ENCODE measurements around the gene LRRC52.

Gene LRRC52, protein sequence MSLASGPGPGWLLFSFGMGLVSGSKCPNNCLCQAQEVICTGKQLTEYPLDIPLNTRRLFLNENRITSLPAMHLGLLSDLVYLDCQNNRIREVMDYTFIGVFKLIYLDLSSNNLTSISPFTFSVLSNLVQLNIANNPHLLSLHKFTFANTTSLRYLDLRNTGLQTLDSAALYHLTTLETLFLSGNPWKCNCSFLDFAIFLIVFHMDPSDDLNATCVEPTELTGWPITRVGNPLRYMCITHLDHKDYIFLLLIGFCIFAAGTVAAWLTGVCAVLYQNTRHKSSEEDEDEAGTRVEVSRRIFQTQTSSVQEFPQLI

DNA sequence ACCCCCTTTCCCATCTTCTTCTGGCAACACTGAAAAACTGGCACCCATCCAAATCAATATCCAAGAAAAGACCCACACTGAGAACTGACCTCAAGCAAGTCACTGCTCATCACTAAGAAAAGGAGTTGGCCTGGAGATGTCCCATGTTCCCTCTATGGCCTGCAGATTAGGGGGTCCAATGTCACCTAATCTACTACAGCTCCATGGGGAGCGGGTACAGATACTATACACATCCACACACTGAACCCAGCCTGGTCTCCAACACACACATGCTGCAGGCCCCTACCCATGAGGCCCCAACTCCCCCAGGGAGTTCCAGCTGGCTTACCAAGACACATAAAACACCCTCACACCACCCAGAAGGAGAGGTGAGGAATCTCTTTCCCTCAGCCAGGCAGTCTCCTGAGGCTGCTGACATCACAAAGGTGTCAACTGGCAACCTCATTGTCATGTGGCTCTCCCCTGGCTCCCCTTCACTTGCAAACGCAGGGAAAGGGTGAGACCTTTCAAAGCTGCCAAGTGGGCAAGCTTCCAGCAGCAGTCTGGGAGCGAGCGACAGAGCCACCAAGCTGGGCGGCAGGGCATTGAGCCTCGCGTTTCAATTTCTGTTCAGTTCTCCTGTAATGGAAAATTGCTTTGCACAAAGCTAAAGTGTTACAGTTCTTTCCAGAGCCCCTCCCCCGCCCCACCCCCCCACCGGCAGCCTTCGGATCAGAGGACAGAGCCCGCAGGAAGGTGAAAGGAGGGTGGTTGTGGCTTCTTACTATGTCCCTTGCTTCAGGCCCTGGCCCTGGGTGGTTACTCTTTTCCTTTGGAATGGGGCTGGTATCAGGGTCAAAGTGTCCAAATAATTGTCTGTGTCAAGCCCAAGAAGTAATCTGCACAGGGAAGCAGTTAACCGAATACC is at the start of gene LRRC52:
TSS of gene LRRC52 (plus strand) at position 469 of the 907 bp plus-strand sequence. CDS start at position 766, 297 bp downstream.
- DNase-seq, result peak; percentile 88

DNA sequence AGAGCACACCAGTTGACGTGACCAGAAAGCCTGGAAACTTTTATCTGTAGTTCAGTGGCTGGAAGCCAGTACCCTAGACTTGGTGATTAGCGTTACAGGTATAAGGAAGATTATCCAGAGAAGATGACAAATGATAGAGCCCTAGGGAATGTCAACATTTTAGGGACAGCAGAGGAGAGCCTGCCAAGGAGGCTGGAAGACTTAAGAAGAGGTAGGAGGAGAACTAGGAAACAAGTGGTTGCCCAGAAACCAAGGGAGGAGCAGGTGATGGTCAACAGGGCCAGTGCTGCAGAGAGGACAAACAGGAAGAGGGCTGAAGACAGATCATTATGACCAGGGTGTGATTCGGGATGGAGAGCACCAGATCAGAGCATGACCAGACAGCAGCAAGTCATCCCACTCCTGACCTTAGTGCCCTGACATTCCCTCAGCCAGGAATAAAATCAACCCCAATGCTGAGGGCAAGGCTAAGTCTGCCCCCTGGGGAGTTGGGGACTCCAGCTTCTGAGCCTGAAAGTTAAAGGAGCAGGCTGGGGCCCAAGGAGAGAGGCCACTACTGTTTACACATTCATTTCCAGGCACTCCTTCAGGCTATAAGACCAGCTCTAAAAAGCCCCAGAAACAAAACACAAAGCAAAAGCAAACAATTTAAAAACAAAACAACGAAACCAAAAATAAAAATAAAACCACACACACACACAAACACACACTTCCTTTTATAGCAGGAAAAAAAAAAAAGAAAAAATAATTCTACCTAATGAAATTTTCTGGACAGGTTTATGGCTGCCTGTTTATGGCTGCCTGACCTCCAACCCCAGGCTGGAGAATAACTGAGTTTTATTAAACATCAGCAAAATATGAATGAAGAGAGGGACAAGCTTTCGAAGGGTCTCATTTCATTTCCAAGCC is 48.6 kb upstream of the LRRC52 start:
- DNase-seq, result no peak

DNA sequence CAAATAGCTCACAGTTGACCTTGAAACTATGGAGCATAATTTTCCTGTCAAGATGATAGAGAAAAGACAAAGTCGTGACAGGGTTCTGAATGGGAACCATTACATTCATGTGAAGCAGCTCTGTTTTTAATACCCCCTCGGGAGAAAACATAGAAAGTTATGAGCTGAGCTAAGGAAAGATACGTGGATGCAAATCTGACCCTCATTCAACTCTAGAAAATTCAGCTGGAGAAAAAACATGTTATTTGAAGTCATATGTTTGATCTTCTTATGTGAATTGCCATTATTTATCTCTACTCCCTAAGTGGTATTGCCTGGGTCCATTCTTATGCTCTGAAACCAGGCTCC is 48.0 kb upstream of the LRRC52 start:
- DNase-seq, result no peak

DNA sequence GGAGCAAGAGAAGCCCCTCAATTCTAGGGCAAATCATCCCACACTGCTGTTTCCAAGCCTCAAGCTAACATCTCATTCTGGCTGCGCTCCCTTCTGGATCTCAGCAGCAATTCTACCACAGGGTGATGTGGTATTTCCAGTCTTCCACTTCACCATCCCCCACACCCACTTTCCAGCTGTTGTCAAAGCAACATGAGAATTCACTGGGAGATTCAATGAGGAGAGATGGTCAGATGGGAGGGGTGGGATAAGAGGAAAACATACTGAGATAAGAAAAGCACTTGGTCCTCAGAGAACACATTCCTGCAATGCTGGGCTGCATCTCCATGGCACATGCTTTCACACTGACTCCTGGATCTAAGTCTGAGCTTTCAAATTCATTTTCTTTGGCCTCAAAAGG is 47.3 kb upstream of the LRRC52 start:
- DNase-seq, result no peak

DNA sequence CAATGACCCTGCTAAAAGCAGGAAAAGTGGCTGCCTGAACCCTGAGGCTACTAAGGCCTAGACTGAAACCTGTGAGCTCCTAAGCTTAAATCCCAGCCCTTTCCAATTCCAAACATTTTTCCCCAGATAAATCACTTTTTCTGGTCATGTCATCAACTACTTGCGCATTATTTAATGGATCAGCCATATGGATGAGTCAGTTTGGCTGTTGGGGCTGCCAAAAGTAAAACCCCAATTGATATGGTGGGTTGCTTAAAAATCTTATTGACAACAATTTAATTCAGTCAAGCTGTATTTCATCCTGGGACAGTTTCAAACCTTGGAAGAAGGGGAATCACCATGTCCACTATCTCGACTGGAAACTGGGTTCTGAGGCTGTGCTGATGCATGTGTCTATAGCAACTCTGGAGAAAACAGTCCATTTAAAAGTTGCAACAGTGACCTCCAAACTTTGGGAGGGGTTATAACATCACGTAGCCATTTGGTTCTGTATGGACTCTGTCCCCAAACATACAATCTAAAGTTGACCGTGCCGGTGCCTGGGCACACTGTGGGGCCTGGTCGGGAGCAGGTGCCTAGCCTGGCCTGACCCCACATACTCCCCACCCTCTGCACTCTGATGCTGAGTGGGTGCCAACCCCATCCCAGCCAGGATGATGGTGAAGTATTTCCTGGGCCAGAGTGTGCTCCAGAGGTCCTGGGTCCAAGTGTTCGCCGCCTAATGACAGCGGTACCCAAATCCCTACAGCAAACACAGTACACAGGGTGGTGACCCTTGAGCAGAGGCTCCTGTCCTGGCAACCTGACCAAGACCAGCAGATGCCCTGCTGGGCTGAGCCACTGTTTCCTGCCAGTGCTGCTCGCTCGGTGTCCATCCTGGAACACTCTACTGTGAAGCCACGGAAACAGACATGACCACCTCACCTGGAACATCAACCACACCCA is 46.5 kb upstream of the LRRC52 start:
- DNase-seq, result no peak

DNA sequence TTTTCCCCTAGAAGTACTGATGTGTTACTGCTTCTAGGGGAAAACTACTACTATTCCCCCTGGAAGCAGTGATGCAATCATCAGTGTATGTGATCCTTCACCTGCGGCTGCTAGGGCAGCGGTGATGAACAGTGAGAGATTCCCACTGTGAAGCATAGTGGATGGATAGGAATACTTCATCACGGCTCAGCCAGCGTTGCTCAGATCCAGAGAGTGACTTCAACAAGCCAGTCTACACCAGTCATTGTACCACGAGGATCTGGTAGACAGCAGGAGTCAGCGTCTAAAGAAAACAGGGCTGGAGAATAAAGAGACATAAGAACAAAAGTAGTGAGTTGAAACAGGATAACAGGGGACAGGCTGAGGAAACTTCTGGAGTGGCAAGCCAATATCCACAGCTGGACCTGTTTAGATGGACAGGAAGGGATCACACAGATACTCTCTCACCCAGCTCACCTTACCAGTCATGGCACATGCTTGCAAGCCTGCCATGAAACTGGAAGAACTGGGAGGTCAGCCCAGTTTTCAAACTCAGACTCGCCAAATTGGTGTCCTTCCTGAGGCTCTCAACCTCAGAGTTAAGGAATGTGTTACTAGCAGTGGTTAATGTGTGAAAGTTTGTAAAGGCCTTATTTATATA is 42.4 kb upstream of the LRRC52 start:
- DNase-seq, result no peak

DNA sequence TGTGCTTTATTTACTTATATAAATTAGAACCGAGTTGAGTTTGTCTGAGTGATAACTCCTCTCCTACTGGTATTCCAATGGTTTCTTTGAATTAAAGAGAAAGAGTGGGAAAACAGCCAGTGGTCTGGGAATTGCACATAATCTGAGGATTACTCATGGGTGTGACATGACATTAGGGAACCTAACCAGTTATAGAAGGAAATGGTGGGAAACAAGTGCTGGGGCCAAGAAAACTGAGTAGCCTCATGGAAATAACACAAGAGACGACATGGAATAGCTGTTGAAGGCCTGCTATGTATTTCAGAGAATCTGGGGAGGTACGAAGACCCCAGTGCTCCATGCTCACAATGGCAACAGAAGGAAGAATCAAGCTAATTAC is 41.8 kb upstream of the LRRC52 start:
- no peak for DNase-seq

DNA sequence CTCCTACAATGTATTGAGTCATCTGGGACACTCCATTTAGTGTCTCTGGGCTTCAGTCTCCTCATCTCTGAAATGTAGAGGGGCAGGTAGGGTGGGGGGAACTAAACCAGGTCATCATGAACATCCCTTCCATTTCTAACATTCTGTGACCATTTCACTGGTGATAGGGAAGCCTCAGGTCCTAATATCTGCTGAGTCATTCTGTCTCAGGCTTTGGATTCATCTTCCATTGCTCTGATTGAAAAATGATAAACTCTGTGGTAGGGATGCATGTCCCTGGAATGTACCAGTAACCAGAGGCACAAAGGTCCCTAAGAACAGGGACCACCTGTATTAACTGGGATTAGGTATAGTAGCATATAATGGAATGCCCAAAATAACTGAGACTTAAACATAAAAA is 36.2 kb upstream of the LRRC52 start:
- no peak for DNase-seq

DNA sequence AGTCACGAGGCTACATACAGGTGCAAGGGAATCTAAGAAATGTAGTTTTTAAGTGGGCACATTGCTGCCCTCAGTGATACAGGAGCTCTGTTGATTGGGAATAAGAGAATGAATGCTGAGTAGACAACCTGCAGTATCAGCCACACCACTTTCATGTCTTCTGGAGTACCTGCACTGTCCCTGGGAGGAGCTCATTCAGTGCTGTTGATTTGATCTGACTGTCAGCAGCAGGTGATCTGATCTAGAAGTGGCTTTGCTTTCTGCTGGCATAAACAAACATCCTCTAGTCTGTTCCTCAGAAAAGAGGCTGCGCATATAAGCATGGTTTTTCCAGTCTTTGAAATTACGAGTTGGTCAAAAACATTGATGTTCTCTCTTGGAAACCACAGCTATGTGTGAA is 35.5 kb upstream of the LRRC52 start:
- no peak for DNase-seq

DNA sequence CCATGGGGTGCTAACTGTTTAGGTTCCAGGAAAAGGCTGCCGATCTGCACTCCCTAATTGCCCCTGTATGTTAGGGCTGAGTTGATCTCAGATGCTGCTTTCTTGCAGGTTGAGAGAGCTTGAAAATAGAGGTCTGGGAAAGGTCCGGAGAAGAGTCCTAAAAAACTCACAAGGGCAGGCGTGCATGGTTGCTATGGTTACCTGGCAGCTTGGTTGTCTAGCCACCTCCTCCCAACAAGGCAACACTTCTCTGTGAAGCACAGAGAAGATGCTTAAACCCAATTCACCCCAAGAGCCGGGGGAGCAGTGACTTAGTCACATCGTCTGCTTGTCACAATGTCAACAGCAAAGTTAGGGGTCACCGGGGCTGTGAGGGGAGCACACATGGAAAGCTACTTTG is 31.0 kb upstream of the LRRC52 start:
- DNase-seq, result no peak

DNA sequence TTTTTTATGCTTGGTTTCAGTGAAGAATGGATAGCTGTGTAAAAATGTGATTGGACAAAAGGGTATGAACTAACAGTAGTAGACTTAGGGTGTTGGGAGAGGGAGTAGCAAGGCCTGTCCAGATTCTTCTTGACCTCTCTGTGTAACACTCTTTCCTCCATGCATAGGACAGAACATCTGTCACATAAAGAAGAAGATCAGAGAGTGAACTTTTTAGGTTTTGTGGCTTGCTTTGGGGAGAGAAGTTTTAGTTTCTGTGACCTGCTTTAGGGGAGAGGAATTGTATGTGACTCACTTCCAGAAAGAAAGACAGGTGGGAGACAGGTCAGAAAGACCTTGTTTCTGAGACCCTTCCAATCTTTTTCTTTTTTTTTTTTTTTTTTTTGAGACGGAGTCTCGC is 27.3 kb upstream of the LRRC52 start:
- DNase-seq, result no peak

DNA sequence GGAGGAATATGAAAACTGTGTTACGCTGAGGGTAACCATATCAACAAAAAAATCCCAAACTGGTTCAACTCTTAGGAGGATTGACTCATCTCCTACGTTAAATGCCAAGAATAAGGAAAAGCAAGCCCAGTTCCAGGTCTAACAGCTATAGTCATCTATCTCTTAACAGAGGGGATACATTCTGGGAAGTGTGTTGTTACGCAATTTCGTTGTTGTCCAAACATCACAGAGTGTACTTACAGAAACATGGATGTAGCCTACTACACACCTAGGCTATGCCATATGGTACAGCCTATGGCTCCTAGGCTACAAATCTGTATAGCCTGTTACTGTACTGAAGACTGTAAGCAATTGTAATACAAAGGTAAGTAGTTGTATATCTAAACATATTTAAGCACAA is 23.2 kb upstream of the LRRC52 start:
- DNase-seq, result no peak

DNA sequence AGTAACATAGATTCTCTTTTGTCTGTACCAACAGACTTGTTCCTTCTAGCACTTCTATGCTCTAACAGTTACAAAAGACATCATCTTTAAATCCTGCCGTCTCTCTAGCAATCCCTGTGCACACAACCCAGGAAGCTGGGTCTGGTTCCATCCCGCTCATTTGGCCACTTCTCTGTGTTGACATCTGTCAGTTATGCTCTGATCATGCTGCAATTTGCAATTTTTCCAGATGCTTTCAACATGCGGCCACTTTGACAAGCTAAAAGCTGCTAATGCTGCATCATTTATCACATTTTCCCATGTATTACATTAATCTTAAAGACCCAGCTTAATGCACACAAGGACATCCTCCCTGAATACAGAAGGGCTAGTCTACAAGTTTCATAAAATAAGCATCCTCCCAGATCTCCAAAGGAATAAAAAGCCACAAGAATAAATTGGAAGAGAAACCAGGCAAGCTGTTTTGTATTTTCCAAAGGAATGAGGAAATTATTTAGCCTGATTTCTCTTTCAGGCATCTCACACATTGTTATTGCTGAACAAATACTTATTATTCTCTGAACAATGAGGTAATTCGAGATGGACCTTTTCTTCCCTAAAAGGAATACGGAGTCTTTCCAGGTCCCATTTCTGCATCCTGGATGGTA is 19.0 kb upstream of the LRRC52 start:
- DNase-seq, result no peak

DNA sequence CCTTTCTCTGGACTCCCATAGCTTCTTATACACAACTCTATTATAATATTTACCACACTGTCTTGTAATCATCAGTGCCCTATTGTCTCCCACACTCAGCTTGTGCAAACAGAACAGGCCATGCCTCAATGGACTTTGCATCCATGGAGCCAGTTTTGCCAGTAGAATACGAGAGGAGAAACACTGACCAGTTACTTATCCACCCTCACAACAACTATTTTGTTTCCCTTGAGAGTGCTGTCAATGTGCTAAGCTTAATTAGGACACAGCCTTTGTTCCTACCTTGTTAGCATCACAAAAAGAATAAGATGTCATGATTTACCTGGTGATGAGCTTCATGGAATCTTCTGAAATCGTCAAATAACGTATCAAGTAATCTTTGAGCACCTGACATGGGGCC is 18.1 kb upstream of the LRRC52 start:
- DNase-seq, result no peak

DNA sequence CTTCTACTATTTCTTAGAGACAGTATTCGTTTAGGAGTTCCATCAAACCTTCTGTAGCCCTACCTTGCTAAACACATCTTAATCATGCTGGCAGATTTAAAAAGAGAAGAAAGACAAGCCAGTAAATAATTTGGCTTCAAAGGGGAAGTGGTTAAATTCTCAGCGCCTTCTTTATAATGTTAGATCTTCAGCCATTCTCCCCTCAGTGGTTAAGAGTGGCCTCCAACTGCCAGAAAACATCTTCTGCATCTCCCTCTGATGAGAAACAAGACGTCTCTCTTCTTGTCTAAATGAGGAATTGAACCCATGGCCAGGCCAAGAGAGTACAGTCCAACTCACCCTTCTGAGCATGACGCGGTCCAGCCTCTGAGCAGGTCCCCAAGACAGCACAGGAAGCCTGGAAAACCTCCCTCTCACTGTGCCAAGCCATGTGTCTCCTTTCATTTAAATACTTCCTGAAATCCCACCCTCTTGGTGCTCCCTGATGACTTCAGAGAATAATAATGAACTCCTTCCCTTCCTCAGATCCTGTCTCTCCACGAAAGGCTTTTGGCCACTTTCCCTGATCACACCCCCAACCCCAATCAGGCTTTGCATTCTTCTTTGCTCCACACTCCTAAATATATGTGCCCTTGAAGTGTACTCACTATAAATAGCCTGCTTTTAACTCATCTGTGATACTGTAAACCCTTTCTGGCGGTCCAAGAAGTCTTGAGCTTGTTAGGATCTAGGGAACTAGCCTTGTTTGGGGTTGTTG is 16.4 kb upstream of the LRRC52 start:
- no peak for DNase-seq

DNA sequence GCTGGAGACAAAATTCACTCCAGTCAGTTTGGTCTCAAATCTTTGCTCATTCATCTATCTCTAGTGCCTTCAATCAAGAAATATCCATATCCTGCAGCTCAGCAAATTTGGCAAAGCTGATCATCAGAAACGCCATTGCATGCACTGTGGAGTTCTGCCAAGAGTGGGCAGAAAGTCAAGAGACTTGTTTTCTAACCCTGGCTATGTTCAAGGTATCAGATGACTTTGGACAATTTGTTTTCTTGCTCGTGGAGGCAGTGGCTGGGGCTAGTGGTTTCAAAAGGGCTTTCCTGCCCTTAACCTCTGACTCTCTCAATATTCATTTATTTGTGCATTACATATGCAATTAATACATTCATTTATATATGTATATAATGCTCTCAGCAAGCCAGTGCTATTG is 12.8 kb upstream of the LRRC52 start:
- DNase-seq, result no peak

DNA sequence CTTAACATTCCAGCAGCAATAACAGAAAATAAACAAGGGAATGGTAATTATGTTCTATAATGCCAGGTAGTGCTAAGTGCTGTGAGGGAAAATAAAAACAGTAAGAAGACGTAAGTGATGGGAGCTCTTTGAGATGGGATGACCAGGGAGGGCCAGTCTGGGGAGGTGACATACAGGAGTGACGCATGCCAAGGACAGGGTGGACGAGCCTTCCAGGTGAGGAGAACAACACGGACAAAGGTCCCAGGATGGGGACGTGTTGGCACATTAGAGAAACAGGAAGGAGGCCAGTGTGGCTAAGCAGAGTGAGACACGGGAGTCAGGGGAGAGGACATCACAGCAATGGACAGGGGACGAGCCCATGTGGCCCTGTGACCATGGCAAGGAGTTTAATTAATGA is 11.7 kb upstream of the LRRC52 start:
- no peak for DNase-seq

DNA sequence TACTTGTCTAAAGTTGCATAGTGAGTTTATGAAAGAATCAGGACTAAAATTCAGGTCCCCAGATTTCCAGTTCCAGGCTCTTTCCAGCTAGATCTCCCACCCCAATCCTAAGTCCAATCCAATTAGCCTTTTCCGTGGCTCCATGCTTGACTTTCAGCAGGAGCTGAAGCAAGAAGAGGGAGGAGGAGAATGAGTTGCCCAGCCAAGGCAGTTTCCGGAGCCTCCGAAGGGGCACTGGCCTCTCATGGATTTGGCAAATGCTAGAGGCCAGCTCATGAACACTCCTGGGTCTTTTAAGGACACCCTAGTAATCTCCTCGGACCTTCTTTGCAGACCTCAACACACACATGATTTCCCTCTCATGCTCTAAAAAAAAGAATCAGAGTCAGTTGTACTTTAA is 10.5 kb upstream of the LRRC52 start:
- DNase-seq, result no peak

DNA sequence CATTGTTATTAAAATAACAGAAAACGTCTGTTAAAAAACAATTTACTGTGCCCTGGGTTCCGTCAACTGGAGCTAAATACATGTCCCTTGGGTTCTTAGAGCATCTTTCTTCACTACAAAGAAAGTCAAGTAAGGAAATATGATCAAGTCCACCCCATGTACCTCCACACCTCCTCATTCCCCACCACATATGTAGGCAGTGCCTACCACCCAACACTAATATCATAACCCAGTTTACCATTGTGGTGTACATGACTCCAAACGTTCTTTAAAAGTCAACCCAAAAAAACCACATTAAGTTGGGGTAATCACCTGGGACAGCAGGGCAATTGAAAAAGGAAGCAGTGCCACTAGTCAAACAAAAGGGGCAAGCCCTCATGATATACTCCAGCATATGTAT is 7.8 kb upstream of the LRRC52 start:
- no peak for DNase-seq

DNA sequence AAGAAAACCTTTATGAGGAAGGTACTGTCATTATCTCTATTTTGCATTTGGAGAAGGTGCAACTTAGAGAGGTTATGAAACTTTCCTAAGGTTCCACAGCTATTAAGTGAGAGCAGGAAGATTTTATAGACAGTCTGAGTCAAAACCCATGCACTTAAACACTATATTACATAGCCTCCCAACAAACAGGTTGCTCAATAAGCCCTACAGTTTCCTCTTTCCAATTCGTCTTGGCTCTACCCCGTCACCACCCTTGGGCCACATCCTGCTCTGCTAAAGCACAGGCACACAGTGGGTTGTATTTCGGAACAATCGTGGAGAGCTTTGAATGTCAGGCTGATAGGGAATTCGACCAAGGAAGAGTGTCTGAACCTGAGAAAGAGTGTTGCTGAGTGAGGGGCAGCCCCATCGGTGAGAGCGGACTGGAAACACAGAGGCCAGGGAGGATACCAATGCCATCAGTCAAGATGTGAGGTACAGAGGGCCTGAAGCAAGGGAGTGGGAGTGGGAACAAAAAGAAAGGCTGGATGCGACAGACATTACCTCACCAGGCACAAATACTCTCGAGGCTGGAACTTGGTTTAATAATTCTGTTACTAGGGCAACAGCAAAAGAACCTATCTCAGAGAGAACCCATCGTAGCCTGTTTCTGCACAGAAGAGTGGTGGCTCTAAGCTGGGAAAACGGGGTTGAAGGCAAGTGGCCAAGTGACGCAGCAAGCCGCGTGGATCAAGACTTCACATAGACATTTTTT is 6.3 kb upstream of the LRRC52 start:
- DNase-seq, result no peak
